BE2C (cell line): Measurements from ENCODE around the gene FMNL2.
"Not testable (repeated sequence)": the region's sequence is repeated elsewhere in the genome, so short reads cannot be mapped to it uniquely, and the experiment has no call there.

Experiments
- DNase-seq: peaks from one replicate; pipeline ENCODE4 v3.0.0-alpha.2; 2020
- H3K27me3 ChIP-seq: fragments of 250-450 bp; sonication (Bioruptor Pico); 2 replicates; pipeline ENCODE4 v1.5.1; 2020; ENCODE audit warnings: mild to moderate bottlenecking
- H3K36me3 ChIP-seq: fragments of 250-450 bp; sonication (Bioruptor Pico); 2 replicates; pipeline ENCODE4 v1.5.1; 2020; ENCODE audit warnings: mild to moderate bottlenecking
- H3K4me1 ChIP-seq: fragments of 250-450 bp; sonication (Bioruptor Pico); 2 replicates; pipeline ENCODE4 v1.5.1; 2020
- H3K4me3 ChIP-seq: 2 replicates; pipeline ENCODE4 v1.5.1; 2011; ENCODE audit warnings: low read depth, low read length
- H3K9me3 ChIP-seq: fragments of 250-450 bp; sonication (Bioruptor Pico); 2 replicates; pipeline ENCODE4 v1.5.1; 2020
- CTCF ChIP-seq: IDR thresholded peaks from 2 replicates; pipeline ENCODE4 v1.5.1; 2012; ENCODE audit warnings: mild to moderate bottlenecking, low read depth, low read length

The FMNL2 gene

GRCh38 chr2:152518641-152519580 lies 183.9 kb downstream of the FMNL2 start:
- no peak for DNase-seq
- H3K36me3 ChIP-seq = no peaks in the 10 kb centered on the region
- no peaks in the 10 kb centered on the region for H3K27me3 ChIP-seq
- H3K4me1 ChIP-seq = no peaks in the 10 kb centered on the region
- TF ChIP-seq CTCF = no peak
- H3K4me3 ChIP-seq = no peak overlapping the region
- H3K9me3 ChIP-seq = no peaks in the 10 kb centered on the region

- DNase-seq = no peak
These were observed 184.6 kb downstream of the FMNL2 start for GRCh38 chr2:152519581-152519952.

GRCh38 chr2:152520759-152521158 lies 185.8 kb downstream of the FMNL2 start:
- no peak for TF ChIP-seq CTCF
- Histone ChIP-seq H3K27me3 (no peaks in the 10 kb centered on the region), H3K36me3 (no peaks in the 10 kb centered on the region), H3K9me3 (no peaks in the 10 kb centered on the region), H3K4me3 (no peak overlapping the region), H3K4me1 (no peaks in the 10 kb centered on the region)
- no peak for DNase-seq

More at GRCh38 chr2:152519581-152519952, 184.6 kb downstream of the FMNL2 start:
- Histone ChIP-seq H3K27me3 (no peaks in the 10 kb centered on the region), H3K36me3 (no peaks in the 10 kb centered on the region), H3K4me1 (no peaks in the 10 kb centered on the region), H3K9me3 (no peaks in the 10 kb centered on the region), H3K4me3 (no peak overlapping the region)
- TF ChIP-seq CTCF = no peak

- not testable (repeated sequence) for H3K4me3 ChIP-seq, H3K4me1 ChIP-seq, H3K36me3 ChIP-seq, DNase-seq, H3K9me3 ChIP-seq, H3K27me3 ChIP-seq
These were observed 187.5 kb downstream of the FMNL2 start for GRCh38 chr2:152522446-152522845.

GRCh38 chr2:152523091-152523490 lies 188.1 kb downstream of the FMNL2 start:
- no peaks in the 10 kb centered on the region for H3K27me3 ChIP-seq
- H3K4me1 ChIP-seq = no peaks in the 10 kb centered on the region
- TF ChIP-seq CTCF = no peak
- no peaks in the 10 kb centered on the region for H3K9me3 ChIP-seq
- H3K4me3 ChIP-seq = no peak overlapping the region
- no peaks in the 10 kb centered on the region for H3K36me3 ChIP-seq
- DNase-seq = no peak

- DNase-seq = no peak
- H3K4me3 ChIP-seq = no peak overlapping the region
- H3K36me3 ChIP-seq = no peaks in the 10 kb centered on the region
- no peaks in the 10 kb centered on the region for H3K9me3 ChIP-seq
- TF ChIP-seq CTCF = no peak
- H3K4me1 ChIP-seq = no peaks in the 10 kb centered on the region
- H3K27me3 ChIP-seq = no peaks in the 10 kb centered on the region
These were observed 190.4 kb downstream of the FMNL2 start for GRCh38 chr2:152525277-152525838.
